ENCODE results near the gene AKAP10. TPM values are rescaled to one million over a fixed set of nuclear protein-coding genes. Genes with fewer than 3 reads are reported as not detected.
"Not testable (repeated sequence)": the region's sequence is repeated elsewhere in the genome, so short reads cannot be mapped to it uniquely, and the experiment has no call there.

The AKAP10 gene
- total RNA-seq, 2 donors from 2014 or later = 14.4 to 16.5 TPM

DNA sequence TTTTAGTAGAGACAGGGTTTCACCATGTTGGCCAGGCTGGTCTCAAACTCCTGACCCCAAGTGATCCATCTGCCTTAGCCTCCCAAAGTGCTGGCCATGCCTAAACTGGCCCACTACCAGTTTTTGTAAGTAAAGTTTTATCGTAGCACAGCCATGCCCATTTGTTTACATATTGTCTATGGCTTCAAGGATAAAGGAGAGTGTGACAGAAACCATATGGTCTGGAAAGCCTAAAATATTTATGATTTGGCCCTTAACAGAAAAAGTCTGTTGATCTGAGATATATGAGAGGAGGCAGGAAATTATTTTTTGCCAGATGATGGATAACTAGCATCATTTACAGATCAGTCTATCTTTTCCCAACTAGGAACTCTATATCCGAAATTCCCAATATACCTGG, 4.5 kb downstream of the AKAP10 start:
- H3K4me1 ChIP-seq = peaks cover 0 to 30% of the 10 kb centered on the region in 2 donors
- H3K27ac ChIP-seq = no peak overlapping the region
- no peaks in the 10 kb centered on the region for H3K9me3 ChIP-seq
- H3K27me3 ChIP-seq = no peaks in the 10 kb centered on the region
- no peak overlapping the region for H3K4me3 ChIP-seq
- DNase-seq (ENCODE audit: low spot score) = no peak
- H3K36me3 ChIP-seq = peaks cover 10% of the 10 kb centered on the region
- TF ChIP-seq, protein P1, sequence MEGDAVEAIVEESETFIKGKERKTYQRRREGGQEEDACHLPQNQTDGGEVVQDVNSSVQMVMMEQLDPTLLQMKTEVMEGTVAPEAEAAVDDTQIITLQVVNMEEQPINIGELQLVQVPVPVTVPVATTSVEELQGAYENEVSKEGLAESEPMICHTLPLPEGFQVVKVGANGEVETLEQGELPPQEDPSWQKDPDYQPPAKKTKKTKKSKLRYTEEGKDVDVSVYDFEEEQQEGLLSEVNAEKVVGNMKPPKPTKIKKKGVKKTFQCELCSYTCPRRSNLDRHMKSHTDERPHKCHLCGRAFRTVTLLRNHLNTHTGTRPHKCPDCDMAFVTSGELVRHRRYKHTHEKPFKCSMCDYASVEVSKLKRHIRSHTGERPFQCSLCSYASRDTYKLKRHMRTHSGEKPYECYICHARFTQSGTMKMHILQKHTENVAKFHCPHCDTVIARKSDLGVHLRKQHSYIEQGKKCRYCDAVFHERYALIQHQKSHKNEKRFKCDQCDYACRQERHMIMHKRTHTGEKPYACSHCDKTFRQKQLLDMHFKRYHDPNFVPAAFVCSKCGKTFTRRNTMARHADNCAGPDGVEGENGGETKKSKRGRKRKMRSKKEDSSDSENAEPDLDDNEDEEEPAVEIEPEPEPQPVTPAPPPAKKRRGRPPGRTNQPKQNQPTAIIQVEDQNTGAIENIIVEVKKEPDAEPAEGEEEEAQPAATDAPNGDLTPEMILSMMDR (IDR thresholded peaks at IDR 0.05) = no peak

DNA sequence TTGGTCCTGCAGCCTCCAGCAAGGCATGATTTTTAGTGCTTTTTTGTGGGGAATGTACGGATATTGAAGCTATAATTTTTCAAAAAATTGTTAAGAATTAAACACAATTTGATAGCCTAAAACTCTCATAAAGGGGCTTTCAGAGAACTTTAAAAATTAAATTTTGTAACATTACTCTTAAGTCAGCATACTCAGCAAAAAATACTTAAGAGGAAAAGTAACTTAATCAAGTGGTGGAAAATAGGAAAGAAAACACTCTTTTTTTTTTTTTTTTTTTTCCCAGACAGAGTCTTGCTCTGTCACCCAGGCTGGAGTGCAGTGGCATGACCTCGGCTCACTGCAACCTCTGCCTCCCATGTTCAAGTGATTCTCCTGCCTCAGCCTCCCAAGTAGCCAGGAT, 14.7 kb downstream of the AKAP10 start:
- H3K36me3 ChIP-seq = peaks cover 26% of the 10 kb centered on the region
- H3K27ac ChIP-seq; H3K4me3 ChIP-seq; H3K4me1 ChIP-seq; H3K27me3 ChIP-seq; H3K9me3 ChIP-seq; DNase-seq (ENCODE audit: low spot score): not testable (repeated sequence)

DNA sequence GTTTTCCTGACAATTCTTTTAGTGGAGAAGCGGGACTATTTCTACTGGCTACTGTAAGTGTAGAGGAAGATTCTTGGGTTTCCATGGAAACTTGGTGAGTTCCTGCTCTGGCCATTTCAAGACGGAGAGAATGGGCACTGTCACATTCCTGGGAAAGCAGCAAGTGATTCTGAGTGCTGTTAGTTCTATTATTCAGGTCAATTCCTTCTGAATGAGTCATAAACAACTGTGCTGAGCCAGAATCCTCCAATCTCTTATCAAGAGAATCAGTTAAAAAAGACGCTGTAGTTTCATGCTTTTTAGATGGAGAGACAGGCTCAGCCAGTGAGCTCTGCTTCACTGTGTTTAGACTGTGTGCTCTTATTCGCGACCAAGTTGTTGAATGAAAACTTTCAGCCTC, 19.6 kb downstream of the AKAP10 start:
- H3K36me3 ChIP-seq = peaks cover 31% of the 10 kb centered on the region
- TF ChIP-seq, protein P1 (IDR thresholded peaks at IDR 0.05) = no peak

DNA sequence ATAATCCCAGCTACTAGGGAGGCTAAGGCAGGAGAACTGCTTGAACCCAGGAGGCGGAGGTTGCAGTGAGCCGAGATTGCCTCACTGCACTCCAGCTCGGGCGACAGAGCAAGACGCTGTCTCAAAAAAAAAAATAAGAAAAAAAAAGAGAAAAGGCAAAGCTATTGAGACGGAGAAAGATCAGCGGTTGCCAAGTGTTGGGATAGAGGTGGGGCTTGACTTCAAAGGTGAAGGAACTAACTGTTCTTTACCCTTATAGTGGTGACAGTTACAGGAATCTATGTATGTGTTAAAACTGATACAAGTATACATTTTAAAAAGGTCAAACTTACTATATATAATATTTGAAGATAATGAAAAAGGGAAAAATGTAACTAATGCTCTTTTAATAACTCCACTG, 22.5 kb downstream of the AKAP10 start:
- peaks cover 22% of the 10 kb centered on the region for H3K36me3 ChIP-seq

More for the DNA sequence above, 19.6 kb downstream of the AKAP10 start:
- no peak for DNase-seq (ENCODE audit: low spot score)
- H3K27ac ChIP-seq = no peak overlapping the region
- peaks cover 3 to 7% of the 10 kb centered on the region in 2 donors for H3K9me3 ChIP-seq
- no peaks in the 10 kb centered on the region for H3K27me3 ChIP-seq
- H3K4me3 ChIP-seq = no peak overlapping the region
- H3K4me1 ChIP-seq = no peaks in the 10 kb centered on the region

DNA sequence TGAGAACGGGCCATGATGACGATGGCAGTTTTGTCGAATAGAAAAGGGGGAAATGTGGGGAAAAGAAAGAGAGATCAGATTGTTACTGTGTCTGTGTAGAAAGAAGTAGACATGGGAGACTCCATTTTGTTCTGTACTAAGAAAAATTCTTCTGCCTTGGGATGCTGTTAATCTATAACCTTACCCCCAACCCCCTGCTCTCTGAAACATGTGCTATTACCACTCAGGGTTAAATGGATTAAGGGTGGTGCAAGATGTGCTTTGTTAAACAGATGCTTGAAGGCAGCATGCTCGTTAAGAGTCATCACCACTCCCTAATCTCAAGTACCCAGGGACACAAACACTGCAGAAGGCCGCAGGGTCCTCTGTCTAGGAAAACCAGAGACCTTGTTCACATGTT, 26.2 kb downstream of the AKAP10 start:
- not testable (repeated sequence) for H3K27me3 ChIP-seq
- H3K4me1 ChIP-seq = peaks cover 0 to 21% of the 10 kb centered on the region in 2 donors

More for the DNA sequence above, 22.5 kb downstream of the AKAP10 start:
- Histone ChIP-seq H3K27me3 (no peaks in the 10 kb centered on the region), H3K4me3 (no peak overlapping the region), H3K9me3 (peaks cover 3 to 7% of the 10 kb centered on the region in 2 donors), H3K4me1 (no peaks in the 10 kb centered on the region), H3K27ac (no peak overlapping the region)
- no peak for DNase-seq (ENCODE audit: low spot score)
- TF ChIP-seq, protein P1 (IDR thresholded peaks at IDR 0.05) = no peak

DNA sequence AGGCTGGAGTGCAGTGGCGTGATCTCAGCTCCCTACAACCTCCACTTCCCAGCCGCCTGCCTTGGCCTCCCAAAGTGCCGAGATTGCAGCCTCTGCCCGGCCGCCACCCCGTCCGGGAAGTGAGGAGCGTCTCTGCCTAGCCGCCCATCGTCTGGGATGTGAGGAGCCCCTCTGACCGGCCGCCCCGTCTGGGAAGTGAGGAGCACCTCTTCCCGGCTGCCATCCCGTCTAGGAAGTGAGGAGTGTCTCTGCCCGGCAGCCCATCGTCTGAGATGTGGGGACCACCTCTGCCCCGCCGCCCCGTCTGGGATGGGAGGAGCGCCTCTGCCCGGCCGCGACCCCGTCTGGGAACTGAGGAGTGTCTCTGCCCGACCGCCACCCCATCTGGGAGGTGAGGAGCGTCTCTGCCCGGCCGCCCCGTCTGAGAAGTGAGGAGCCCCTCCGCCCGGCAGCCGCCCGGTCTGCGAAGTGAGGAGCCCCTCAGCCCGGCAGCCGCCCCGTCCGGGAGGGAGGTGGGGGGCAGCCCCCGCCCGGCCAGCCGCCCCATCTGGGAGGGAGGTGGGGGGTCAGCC, 26.9 kb downstream of the AKAP10 start:
- H3K4me1 ChIP-seq = peaks cover 0 to 21% of the 10 kb centered on the region in 2 donors
- not testable (repeated sequence) for H3K9me3 ChIP-seq; H3K27me3 ChIP-seq; H3K4me3 ChIP-seq; H3K27ac ChIP-seq; DNase-seq (ENCODE audit: low spot score)
- H3K36me3 ChIP-seq = peaks cover 14% of the 10 kb centered on the region

More for the DNA sequence above, 26.2 kb downstream of the AKAP10 start:
- not testable (repeated sequence) for H3K27ac ChIP-seq; H3K9me3 ChIP-seq; DNase-seq (ENCODE audit: low spot score); H3K4me3 ChIP-seq
- peaks cover 12% of the 10 kb centered on the region for H3K36me3 ChIP-seq

DNA sequence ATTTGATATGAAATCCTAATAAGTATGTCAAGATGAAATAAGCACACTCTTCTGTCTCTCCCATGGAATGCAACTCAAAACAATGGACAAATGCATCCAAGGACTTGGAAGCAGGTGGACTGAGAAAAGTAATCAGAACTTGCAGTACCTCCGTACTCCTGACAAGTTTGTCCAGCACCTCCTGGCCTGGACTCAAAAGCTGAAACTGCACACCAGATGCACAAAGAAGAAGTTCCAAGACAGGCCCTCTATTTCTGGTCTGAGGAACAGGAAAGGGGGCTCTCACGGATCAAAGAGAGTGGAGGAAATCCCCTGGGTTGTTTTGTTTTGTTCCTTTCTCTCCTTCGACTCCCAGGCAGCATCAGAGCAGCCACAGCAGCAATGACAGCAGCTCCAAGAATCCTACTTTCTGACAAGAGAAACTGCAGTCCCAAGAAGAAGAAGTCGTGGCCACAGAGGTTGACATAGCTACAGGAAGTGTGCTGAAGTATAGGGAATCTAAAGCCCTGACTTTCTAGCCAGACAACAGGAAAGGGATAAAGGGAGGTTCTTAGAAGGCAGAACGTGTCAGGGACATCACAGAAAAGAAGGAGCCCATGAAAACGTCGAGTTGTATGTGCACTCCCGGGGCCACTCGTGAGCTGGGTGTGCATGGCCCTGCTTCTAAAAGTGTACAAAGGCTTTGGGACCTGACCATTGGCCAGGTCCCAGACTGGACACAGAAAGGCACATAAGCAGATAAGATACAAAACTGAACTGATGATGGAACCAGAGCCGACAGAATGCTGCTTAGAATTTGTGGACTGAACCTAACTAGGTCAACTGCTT, 29.3 kb downstream of the AKAP10 start:
- TF ChIP-seq, protein P1 (IDR thresholded peaks at IDR 0.05) = no peak
- Histone ChIP-seq H3K4me1 (peaks cover 0 to 21% of the 10 kb centered on the region in 2 donors), H3K27me3 (no peaks in the 10 kb centered on the region), H3K4me3 (no peak overlapping the region), H3K27ac (no peak overlapping the region), H3K9me3 (peaks cover 0 to 2% of the 10 kb centered on the region in 2 donors), H3K36me3 (peaks cover 18% of the 10 kb centered on the region)
- DNase-seq (ENCODE audit: low spot score) = no peak

Data from right atrium auricular region (tissue), 2 donors.